Tibial nerve (tissue), 4 donors: ENCODE results near the gene CA10. TPM values are rescaled to one million over a fixed set of nuclear protein-coding genes. Genes with fewer than 3 reads are reported as not detected.

Experiments used
- DNase-seq, 2 donors: peaks; one replicate each; pipeline ENCODE4 v3.0.0-alpha.2; 2019; ENCODE audit warnings: low spot score in 2 of 2
- H3K27ac ChIP-seq, 4 donors: fragments of 200-600 bp; sonication (generic) in 3 of 4; one replicate each; pipeline ENCODE4 v1.5.1; 2017 to 2019; ENCODE audit warnings: mild to moderate bottlenecking in 1 of 4
- H3K27me3 ChIP-seq, 2 donors: fragments of 200-600 bp; sonication (generic) in 1 of 2; one replicate each; pipeline versions ENCODE4 v1.5.1 to v1.6.0; 2017 to 2019
- H3K36me3 ChIP-seq, 3 donors: fragments of 200-600 bp; sonication (generic); one replicate each; pipeline ENCODE4 v1.5.1; 2018 to 2019
- H3K4me1 ChIP-seq, 4 donors: fragments of 200-600 bp; sonication (generic) in 3 of 4; one replicate each; pipeline ENCODE4 v1.5.1; 2017 to 2019
- H3K4me3 ChIP-seq, 4 donors: fragments of 200-600 bp; sonication (generic) in 3 of 4; one replicate each; pipeline ENCODE4 v1.5.1; 2017 to 2019; ENCODE audit warnings: mild to moderate bottlenecking in 1 of 4, moderate library complexity in 1 of 4
- H3K9me3 ChIP-seq, 4 donors: fragments of 200-600 bp; sonication (generic) in 3 of 4; one replicate each; pipeline ENCODE4 v1.5.1; 2017 to 2019
- CTCF ChIP-seq, 5 experiments: fragments of 200-600 bp in 3 of 5; fragments of 450-650 bp in 2 of 5; sonication (generic) in 3 of 5; IDR thresholded peaks; one replicate each; pipeline ENCODE4 v1.5.1; 2016 to 2019; ENCODE audit warnings: antibody characterized with exemption in 5 of 5, mild to moderate bottlenecking in 3 of 5, moderate library complexity in 2 of 5
- EP300 ChIP-seq, 2 donors: sonication (generic); formaldehyde crosslinking; IDR thresholded peaks; one replicate each; pipeline ENCODE4 v1.6.1; 2017; ENCODE audit warnings: antibody characterized with exemption in 2 of 2, mild to moderate bottlenecking in 1 of 2
- POLR2A ChIP-seq, 2 donors: fragments of 450-650 bp; IDR thresholded peaks; one replicate each; pipeline ENCODE4 v1.6.1; 2017; ENCODE audit warnings: antibody characterized with exemption in 2 of 2, mild to moderate bottlenecking in 2 of 2, moderate library complexity in 2 of 2
- WGBS, 2 donors: methylation state at CpG; one replicate each; pipeline ENCODE4 v1.1.5; 2018; 5-methylcytosine and 5-hydroxymethylcytosine counted together
- total RNA-seq, 4 donors: library from RNA; depleted of rRNA; stranded (reverse); fragments of >200 nt; gene quantifications; one replicate each; pipeline ENCODE4 v1.1.0, GENCODE V29; 2016

CA10 gene
- total RNA-seq, 4 donors from 2014 or later: not detected

GRCh38 chr17:51793686-51794085 is 364.8 kb downstream of the CA10 start:
- 88 to 96% methylated on average over 1 of the region's 1 CpG for WGBS, 2 donors

GRCh38 chr17:51778842-51779241 is 379.7 kb downstream of the CA10 start:
- TF ChIP-seq EP300 (IDR thresholded peaks at IDR 0.05) (no peak), POLR2A (IDR thresholded peaks at IDR 0.05) (no peak), CTCF (IDR thresholded peaks at IDR 0.05) (no peak)
- no peaks in the 10 kb centered on the region for H3K27me3 ChIP-seq
- no peak overlapping the region for H3K4me3 ChIP-seq
- no peak for DNase-seq
- no peaks in the 10 kb centered on the region for H3K9me3 ChIP-seq
- H3K27ac ChIP-seq: no peak overlapping the region
- no peaks in the 10 kb centered on the region for H3K36me3 ChIP-seq
- 68 to 74% methylated on average over 5 of the region's 5 CpGs for WGBS, 2 donors
- H3K4me1 ChIP-seq: no peaks in the 10 kb centered on the region

More at GRCh38 chr17:51793686-51794085, 364.8 kb downstream of the CA10 start:
- Histone ChIP-seq H3K27ac (no peak overlapping the region), H3K27me3 (no peaks in the 10 kb centered on the region), H3K4me3 (no peak overlapping the region), H3K9me3 (no peaks in the 10 kb centered on the region), H3K4me1 (no peaks in the 10 kb centered on the region), H3K36me3 (no peaks in the 10 kb centered on the region)
- TF ChIP-seq EP300 (IDR thresholded peaks at IDR 0.05): no peak
- no peak for TF ChIP-seq POLR2A (IDR thresholded peaks at IDR 0.05)
- TF ChIP-seq CTCF (IDR thresholded peaks at IDR 0.05): no peak
- DNase-seq: no peak

GRCh38 chr17:51770027-51770759 is 388.3 kb downstream of the CA10 start:
- H3K9me3 ChIP-seq: no peaks in the 10 kb centered on the region
- TF ChIP-seq CTCF (IDR thresholded peaks at IDR 0.05): no peak
- no peak for TF ChIP-seq POLR2A (IDR thresholded peaks at IDR 0.05)
- no peak for TF ChIP-seq EP300 (IDR thresholded peaks at IDR 0.05)
- DNase-seq: no peak
- H3K27me3 ChIP-seq: no peaks in the 10 kb centered on the region
- H3K4me3 ChIP-seq: no peak overlapping the region
- H3K4me1 ChIP-seq: no peaks in the 10 kb centered on the region
- H3K36me3 ChIP-seq: no peaks in the 10 kb centered on the region
- WGBS, 2 donors: 66 to 71% methylated on average over 5 of the region's 5 CpGs
- H3K27ac ChIP-seq: no peak overlapping the region

GRCh38 chr17:51769231-51769630 is 389.3 kb downstream of the CA10 start:
- TF ChIP-seq EP300 (IDR thresholded peaks at IDR 0.05) (no peak), CTCF (IDR thresholded peaks at IDR 0.05) (no peak), POLR2A (IDR thresholded peaks at IDR 0.05) (no peak)
- H3K27ac ChIP-seq: no peak overlapping the region
- no peaks in the 10 kb centered on the region for H3K27me3 ChIP-seq
- no peak for DNase-seq
- H3K4me3 ChIP-seq: no peak overlapping the region
- H3K36me3 ChIP-seq: no peaks in the 10 kb centered on the region
- no peaks in the 10 kb centered on the region for H3K9me3 ChIP-seq
- WGBS, 2 donors: 70 to 71% methylated on average over 2 of the region's 2 CpGs
- no peaks in the 10 kb centered on the region for H3K4me1 ChIP-seq

GRCh38 chr17:51768706-51769105 is 389.8 kb downstream of the CA10 start:
- Histone ChIP-seq H3K4me3 (no peak overlapping the region), H3K9me3 (no peaks in the 10 kb centered on the region), H3K27ac (no peak overlapping the region), H3K27me3 (no peaks in the 10 kb centered on the region), H3K4me1 (no peaks in the 10 kb centered on the region), H3K36me3 (no peaks in the 10 kb centered on the region)
- TF ChIP-seq EP300 (IDR thresholded peaks at IDR 0.05): no peak
- TF ChIP-seq CTCF (IDR thresholded peaks at IDR 0.05): no peak
- no peak for TF ChIP-seq POLR2A (IDR thresholded peaks at IDR 0.05)
- WGBS, 2 donors: 42 to 48% methylated on average over 2 of the region's 2 CpGs
- DNase-seq: no peak
